Testis (tissue), 2 donors: ENCODE measurements around the gene PTPRK.

Source experiments
- POLR2A ChIP-seq: fragments of 450-650 bp; IDR thresholded peaks from one replicate; pipeline ENCODE4 v1.6.1; 2017; ENCODE audit warnings: antibody characterized with exemption, mild to moderate bottlenecking, moderate library complexity
- TF ChIP-seq, protein P1 (sequence below), 3 experiments: fragments of 450-650 bp in 2 of 3; fragments of 200-600 bp in 1 of 3; sonication (generic) in 1 of 3; IDR thresholded peaks; one replicate each; pipeline ENCODE4 v1.5.1; 2016 to 2019; ENCODE audit warnings: antibody characterized with exemption in 3 of 3, mild to moderate bottlenecking in 2 of 3, moderate library complexity in 1 of 3

DNA sequence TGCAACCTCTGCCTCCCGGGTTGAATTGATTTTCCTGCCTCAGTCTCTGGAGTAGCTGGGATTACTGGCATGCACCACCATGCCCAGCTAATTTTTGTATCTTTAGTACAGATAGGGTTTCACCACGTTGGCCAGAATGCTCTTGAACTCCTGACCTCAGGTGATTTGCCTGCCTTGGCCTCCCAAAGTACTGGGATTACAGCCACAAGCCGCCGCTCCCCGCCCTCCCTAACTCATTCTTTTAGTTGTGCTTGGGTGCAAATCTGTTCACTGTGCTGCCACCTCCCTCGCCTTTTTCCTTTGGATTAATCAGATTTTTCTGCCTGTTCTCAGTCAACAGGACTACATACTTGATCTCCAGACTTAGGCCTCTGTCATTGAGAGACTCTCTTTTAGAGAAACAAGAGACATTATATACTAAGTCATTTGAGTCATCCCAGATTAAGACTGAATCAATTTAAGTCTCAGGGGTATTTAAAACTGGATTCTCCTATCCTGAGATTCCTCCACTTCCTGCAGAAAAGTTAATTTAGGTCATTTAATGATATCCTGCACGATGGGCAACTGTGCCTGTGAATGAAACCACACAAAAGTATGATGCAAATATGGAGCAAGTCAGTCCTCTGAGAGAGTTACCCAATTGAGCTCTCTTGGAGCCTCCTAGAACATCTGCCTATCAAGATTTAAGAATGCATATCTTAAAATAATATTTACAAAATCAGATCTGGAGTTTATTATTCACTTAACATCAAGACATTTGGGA is 483.4 kb downstream of the PTPRK start:
- TF ChIP-seq, protein P1, sequence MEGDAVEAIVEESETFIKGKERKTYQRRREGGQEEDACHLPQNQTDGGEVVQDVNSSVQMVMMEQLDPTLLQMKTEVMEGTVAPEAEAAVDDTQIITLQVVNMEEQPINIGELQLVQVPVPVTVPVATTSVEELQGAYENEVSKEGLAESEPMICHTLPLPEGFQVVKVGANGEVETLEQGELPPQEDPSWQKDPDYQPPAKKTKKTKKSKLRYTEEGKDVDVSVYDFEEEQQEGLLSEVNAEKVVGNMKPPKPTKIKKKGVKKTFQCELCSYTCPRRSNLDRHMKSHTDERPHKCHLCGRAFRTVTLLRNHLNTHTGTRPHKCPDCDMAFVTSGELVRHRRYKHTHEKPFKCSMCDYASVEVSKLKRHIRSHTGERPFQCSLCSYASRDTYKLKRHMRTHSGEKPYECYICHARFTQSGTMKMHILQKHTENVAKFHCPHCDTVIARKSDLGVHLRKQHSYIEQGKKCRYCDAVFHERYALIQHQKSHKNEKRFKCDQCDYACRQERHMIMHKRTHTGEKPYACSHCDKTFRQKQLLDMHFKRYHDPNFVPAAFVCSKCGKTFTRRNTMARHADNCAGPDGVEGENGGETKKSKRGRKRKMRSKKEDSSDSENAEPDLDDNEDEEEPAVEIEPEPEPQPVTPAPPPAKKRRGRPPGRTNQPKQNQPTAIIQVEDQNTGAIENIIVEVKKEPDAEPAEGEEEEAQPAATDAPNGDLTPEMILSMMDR (IDR thresholded peaks at IDR 0.05): no peak
- no peak for TF ChIP-seq POLR2A
